ENCODE measurements around the gene ATP6V0E1.

ATP6V0E1 gene

GRCh38 chr5:172999974-173000373 lies 16.4 kb downstream of the ATP6V0E1 start:
- Mint-ChIP-seq H3K36me3 (ENCODE audit: insufficient read depth) (peaks cover 41% of the 10 kb centered on the region), H3K9me3 (no peaks in the 10 kb centered on the region), H3K27ac (peak overlapping the region in 1 of 2 donors; percentile 66), H3K4me1 (ENCODE audit: low read depth in 2 of 2) (peaks cover 34 to 61% of the 10 kb centered on the region in 2 donors), H3K4me3 (no peak overlapping the region), H3K27me3 (no peaks in the 10 kb centered on the region)
- ATAC-seq (replicated peaks), result no peak
- DNase-seq, result no peak

- Mint-ChIP-seq H3K36me3 (ENCODE audit: insufficient read depth) (peaks cover 28% of the 10 kb centered on the region), H3K4me1 (ENCODE audit: low read depth in 2 of 2) (peaks cover 40 to 68% of the 10 kb centered on the region in 2 donors), H3K27ac (peak overlapping the region; percentile 66 to 86), H3K27me3 (no peaks in the 10 kb centered on the region), H3K4me3 (peak overlapping the region; percentile 68 to 74), H3K9me3 (no peaks in the 10 kb centered on the region)
- peak in 2 of 3 experiments; percentile 7 to 20 for DNase-seq
- ATAC-seq (replicated peaks), result peak; percentile 86
Observed at GRCh38 chr5:173001229-173001841, 17.8 kb downstream of the ATP6V0E1 start.

- peaks cover 49 to 86% of the 10 kb centered on the region in 2 donors for H3K4me1 Mint-ChIP-seq (ENCODE audit: low read depth in 2 of 2)
- peak overlapping the region; percentile 3 to 7 for H3K4me3 Mint-ChIP-seq
- no peaks in the 10 kb centered on the region for H3K27me3 Mint-ChIP-seq
- DNase-seq, result no peak
- no peak for ATAC-seq (replicated peaks)
- H3K27ac Mint-ChIP-seq, result peak overlapping the region; percentile 66 to 86
- peaks cover 9% of the 10 kb centered on the region for H3K36me3 Mint-ChIP-seq (ENCODE audit: insufficient read depth)
- H3K9me3 Mint-ChIP-seq, result no peaks in the 10 kb centered on the region
Observed at GRCh38 chr5:173003360-173003759, 19.8 kb downstream of the ATP6V0E1 start.

- H3K36me3 Mint-ChIP-seq (ENCODE audit: insufficient read depth), result peaks cover 4% of the 10 kb centered on the region
- peaks cover 49 to 85% of the 10 kb centered on the region in 2 donors for H3K4me1 Mint-ChIP-seq (ENCODE audit: low read depth in 2 of 2)
- H3K27me3 Mint-ChIP-seq, result no peaks in the 10 kb centered on the region
- ATAC-seq (replicated peaks) (no peak), DNase-seq (no peak)
- peak overlapping the region; percentile 4 to 7 for H3K4me3 Mint-ChIP-seq
- H3K27ac Mint-ChIP-seq, result peak overlapping the region; percentile 11 to 66
- no peaks in the 10 kb centered on the region for H3K9me3 Mint-ChIP-seq
Observed at GRCh38 chr5:173004013-173004412, 20.4 kb downstream of the ATP6V0E1 start.

- DNase-seq (no peak), ATAC-seq (replicated peaks) (no peak)
- Mint-ChIP-seq H3K9me3 (no peaks in the 10 kb centered on the region), H3K4me3 (peak overlapping the region in 1 of 2 donors; percentile 4), H3K27me3 (no peaks in the 10 kb centered on the region), H3K36me3 (ENCODE audit: insufficient read depth) (peaks cover 1% of the 10 kb centered on the region), H3K27ac (peak overlapping the region; percentile 11 to 66), H3K4me1 (ENCODE audit: low read depth in 2 of 2) (peaks cover 49 to 81% of the 10 kb centered on the region in 2 donors)
Observed at GRCh38 chr5:173004447-173004846, 20.9 kb downstream of the ATP6V0E1 start.

- H3K27ac Mint-ChIP-seq, result peak overlapping the region in 1 of 2 donors; percentile 65
- no peaks in the 10 kb centered on the region for H3K27me3 Mint-ChIP-seq
- DNase-seq (no peak), ATAC-seq (replicated peaks) (no peak)
- peaks cover 12% of the 10 kb centered on the region for H3K36me3 Mint-ChIP-seq (ENCODE audit: insufficient read depth)
- H3K9me3 Mint-ChIP-seq, result no peaks in the 10 kb centered on the region
- H3K4me3 Mint-ChIP-seq, result no peak overlapping the region
- H3K4me1 Mint-ChIP-seq (ENCODE audit: low read depth in 2 of 2), result peaks cover 23 to 56% of the 10 kb centered on the region in 2 donors
Observed at GRCh38 chr5:173010021-173010420, 26.4 kb downstream of the ATP6V0E1 start.

- peak overlapping the region; percentile 41 to 65 for H3K27ac Mint-ChIP-seq
- DNase-seq (no peak), ATAC-seq (replicated peaks) (no peak)
- no peaks in the 10 kb centered on the region for H3K27me3 Mint-ChIP-seq
- no peaks in the 10 kb centered on the region for H3K9me3 Mint-ChIP-seq
- H3K36me3 Mint-ChIP-seq (ENCODE audit: insufficient read depth), result peaks cover 12% of the 10 kb centered on the region
- H3K4me1 Mint-ChIP-seq (ENCODE audit: low read depth in 2 of 2), result peaks cover 21 to 55% of the 10 kb centered on the region in 2 donors
- H3K4me3 Mint-ChIP-seq, result no peak overlapping the region
Observed at GRCh38 chr5:173010547-173011464, 27.2 kb downstream of the ATP6V0E1 start.

- Mint-ChIP-seq H3K4me1 (ENCODE audit: low read depth in 2 of 2) (peaks cover 28 to 57% of the 10 kb centered on the region in 2 donors), H3K4me3 (no peak overlapping the region), H3K9me3 (no peaks in the 10 kb centered on the region), H3K36me3 (ENCODE audit: insufficient read depth) (peaks cover 15% of the 10 kb centered on the region), H3K27ac (peak overlapping the region; percentile 35 to 41), H3K27me3 (no peaks in the 10 kb centered on the region)
- no peak for DNase-seq
- ATAC-seq (replicated peaks), result no peak
Observed at GRCh38 chr5:173011566-173011965, 28.0 kb downstream of the ATP6V0E1 start.

- Mint-ChIP-seq H3K4me3 (no peak overlapping the region), H3K27ac (no peak overlapping the region), H3K36me3 (ENCODE audit: insufficient read depth) (peaks cover 19% of the 10 kb centered on the region), H3K9me3 (no peaks in the 10 kb centered on the region), H3K4me1 (ENCODE audit: low read depth in 2 of 2) (peaks cover 26 to 51% of the 10 kb centered on the region in 2 donors), H3K27me3 (no peaks in the 10 kb centered on the region)
- ATAC-seq (replicated peaks), result no peak
- DNase-seq, result no peak
Observed at GRCh38 chr5:173012882-173013281, 29.3 kb downstream of the ATP6V0E1 start.

- DNase-seq (no peak), ATAC-seq (replicated peaks) (no peak)
- peaks cover 21% of the 10 kb centered on the region for H3K36me3 Mint-ChIP-seq (ENCODE audit: insufficient read depth)
- H3K4me1 Mint-ChIP-seq (ENCODE audit: low read depth in 2 of 2), result peaks cover 31 to 58% of the 10 kb centered on the region in 2 donors
- H3K9me3 Mint-ChIP-seq, result no peaks in the 10 kb centered on the region
- no peak overlapping the region for H3K4me3 Mint-ChIP-seq
- H3K27me3 Mint-ChIP-seq, result no peaks in the 10 kb centered on the region
- peak overlapping the region in 1 of 2 donors; percentile 79 for H3K27ac Mint-ChIP-seq
Observed at GRCh38 chr5:173014671-173015070, 31.1 kb downstream of the ATP6V0E1 start.

GRCh38 chr5:173015192-173015591 lies 31.6 kb downstream of the ATP6V0E1 start:
- peak overlapping the region in 1 of 2 donors; percentile 79 for H3K27ac Mint-ChIP-seq
- H3K9me3 Mint-ChIP-seq, result no peaks in the 10 kb centered on the region
- H3K4me1 Mint-ChIP-seq (ENCODE audit: low read depth in 2 of 2), result peaks cover 32 to 58% of the 10 kb centered on the region in 2 donors
- H3K27me3 Mint-ChIP-seq, result no peaks in the 10 kb centered on the region
- peaks cover 25% of the 10 kb centered on the region for H3K36me3 Mint-ChIP-seq (ENCODE audit: insufficient read depth)
- ATAC-seq (replicated peaks), result no peak
- H3K4me3 Mint-ChIP-seq, result no peak overlapping the region
- DNase-seq, result no peak

GRCh38 chr5:173015598-173016455 lies 32.3 kb downstream of the ATP6V0E1 start:
- Mint-ChIP-seq H3K36me3 (ENCODE audit: insufficient read depth) (peaks cover 32% of the 10 kb centered on the region), H3K27me3 (no peaks in the 10 kb centered on the region), H3K4me3 (no peak overlapping the region), H3K9me3 (no peaks in the 10 kb centered on the region), H3K4me1 (ENCODE audit: low read depth in 2 of 2) (peaks cover 29 to 59% of the 10 kb centered on the region in 2 donors), H3K27ac (peak overlapping the region; percentile 61 to 79)
- no peak for DNase-seq
- no peak for ATAC-seq (replicated peaks)

GRCh38 chr5:173016598-173017046 lies 33.1 kb downstream of the ATP6V0E1 start:
- Mint-ChIP-seq H3K4me1 (ENCODE audit: low read depth in 2 of 2) (peaks cover 30 to 58% of the 10 kb centered on the region in 2 donors), H3K9me3 (no peaks in the 10 kb centered on the region), H3K27ac (peak overlapping the region; percentile 61 to 79), H3K36me3 (ENCODE audit: insufficient read depth) (peaks cover 32% of the 10 kb centered on the region), H3K27me3 (no peaks in the 10 kb centered on the region), H3K4me3 (no peak overlapping the region)
- ATAC-seq (replicated peaks) (no peak), DNase-seq (no peak)
